Epithelial cell of proximal tubule (primary cell): ENCODE measurements around the gene NFE2L1. TPM values are rescaled to one million over a fixed set of nuclear protein-coding genes. Genes with fewer than 3 reads are reported as not detected.

Experiments used
- DNase-seq: peaks from one replicate; pipeline ENCODE4 v3.0.0-alpha.2; 2011; ENCODE audit warnings: low read depth
- H3K4me3 ChIP-seq: 2 replicates; pipeline ENCODE4 v1.5.1; 2011; ENCODE audit warnings: low read depth, mild to moderate bottlenecking, low read length
- total RNA-seq: library from RNA; depleted of rRNA; stranded (reverse); fragments of >200 nt; gene quantifications from 2 replicates; pipeline ENCODE4 v1.2.3, GENCODE V29; 2015
- TF ChIP-seq, protein P1 (sequence below): conservative IDR thresholded peaks from 2 replicates; pipeline ENCODE4 v1.5.1; 2012; ENCODE audit warnings: low read depth, mild to moderate bottlenecking, low read length

The NFE2L1 gene
- total RNA-seq, 1 donor from 2014 or later = 69.1 TPM

DNA sequence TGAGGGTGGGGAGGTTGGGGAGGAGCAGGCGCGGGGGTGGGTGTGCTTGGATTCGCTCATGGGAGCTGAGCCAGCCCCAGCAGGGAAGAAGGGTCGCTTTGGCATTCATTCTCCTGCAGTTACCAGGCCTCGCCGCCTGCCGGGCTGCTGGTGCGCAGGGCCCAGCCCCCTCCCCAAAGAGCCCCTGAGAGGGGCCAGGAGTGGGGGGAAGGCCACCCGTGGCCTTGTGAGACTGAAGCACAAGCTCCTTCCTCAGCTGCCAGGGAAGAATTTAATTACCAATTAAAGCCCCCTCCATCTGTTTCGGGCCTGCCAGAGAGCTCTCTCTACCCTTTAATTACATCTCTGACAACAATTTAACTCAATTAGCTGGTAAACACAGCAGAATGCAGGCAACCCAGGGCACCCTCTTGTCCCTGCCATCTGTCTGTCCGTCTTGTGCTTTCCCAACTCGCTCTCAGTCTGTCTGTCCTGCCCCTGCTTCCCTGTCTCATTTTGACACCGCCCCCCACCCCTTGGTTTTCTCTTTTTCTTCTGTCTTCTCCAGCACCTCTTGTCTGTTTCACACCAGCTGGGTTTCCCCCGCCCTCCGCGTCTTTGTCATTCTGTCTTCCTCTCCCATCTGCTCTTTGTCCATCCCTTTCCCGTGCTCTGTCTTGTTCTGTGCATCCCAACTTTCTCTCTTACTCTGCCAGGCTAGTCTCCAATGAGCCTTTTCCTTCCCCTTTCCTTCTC is 44.6 kb upstream of the NFE2L1 start:
- DNase-seq = no peak
- TF ChIP-seq, protein P1, sequence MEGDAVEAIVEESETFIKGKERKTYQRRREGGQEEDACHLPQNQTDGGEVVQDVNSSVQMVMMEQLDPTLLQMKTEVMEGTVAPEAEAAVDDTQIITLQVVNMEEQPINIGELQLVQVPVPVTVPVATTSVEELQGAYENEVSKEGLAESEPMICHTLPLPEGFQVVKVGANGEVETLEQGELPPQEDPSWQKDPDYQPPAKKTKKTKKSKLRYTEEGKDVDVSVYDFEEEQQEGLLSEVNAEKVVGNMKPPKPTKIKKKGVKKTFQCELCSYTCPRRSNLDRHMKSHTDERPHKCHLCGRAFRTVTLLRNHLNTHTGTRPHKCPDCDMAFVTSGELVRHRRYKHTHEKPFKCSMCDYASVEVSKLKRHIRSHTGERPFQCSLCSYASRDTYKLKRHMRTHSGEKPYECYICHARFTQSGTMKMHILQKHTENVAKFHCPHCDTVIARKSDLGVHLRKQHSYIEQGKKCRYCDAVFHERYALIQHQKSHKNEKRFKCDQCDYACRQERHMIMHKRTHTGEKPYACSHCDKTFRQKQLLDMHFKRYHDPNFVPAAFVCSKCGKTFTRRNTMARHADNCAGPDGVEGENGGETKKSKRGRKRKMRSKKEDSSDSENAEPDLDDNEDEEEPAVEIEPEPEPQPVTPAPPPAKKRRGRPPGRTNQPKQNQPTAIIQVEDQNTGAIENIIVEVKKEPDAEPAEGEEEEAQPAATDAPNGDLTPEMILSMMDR = no peak
- no peak overlapping the region for H3K4me3 ChIP-seq

DNA sequence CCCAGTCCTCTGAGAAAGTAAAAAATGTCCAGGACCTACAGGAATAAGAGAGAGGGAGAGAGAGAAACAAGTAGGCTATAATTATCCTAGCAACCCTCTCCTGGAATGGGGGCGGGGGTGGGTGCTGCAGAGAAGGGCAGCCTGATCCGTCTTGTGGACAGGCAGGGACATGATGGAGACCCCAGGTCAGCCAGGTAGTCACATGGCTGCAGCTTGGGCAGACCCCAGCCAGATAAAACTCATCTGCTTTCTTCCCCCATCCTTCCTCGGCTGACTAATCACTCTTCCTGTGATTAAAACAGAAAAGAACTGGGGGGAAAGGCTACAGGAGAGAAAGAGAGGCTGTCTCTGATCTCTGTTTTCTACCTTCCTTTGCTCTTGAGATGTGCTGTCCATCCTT is 43.2 kb upstream of the NFE2L1 start:
- H3K4me3 ChIP-seq = no peak overlapping the region
- TF ChIP-seq, protein P1 = no peak
- no peak for DNase-seq

DNA sequence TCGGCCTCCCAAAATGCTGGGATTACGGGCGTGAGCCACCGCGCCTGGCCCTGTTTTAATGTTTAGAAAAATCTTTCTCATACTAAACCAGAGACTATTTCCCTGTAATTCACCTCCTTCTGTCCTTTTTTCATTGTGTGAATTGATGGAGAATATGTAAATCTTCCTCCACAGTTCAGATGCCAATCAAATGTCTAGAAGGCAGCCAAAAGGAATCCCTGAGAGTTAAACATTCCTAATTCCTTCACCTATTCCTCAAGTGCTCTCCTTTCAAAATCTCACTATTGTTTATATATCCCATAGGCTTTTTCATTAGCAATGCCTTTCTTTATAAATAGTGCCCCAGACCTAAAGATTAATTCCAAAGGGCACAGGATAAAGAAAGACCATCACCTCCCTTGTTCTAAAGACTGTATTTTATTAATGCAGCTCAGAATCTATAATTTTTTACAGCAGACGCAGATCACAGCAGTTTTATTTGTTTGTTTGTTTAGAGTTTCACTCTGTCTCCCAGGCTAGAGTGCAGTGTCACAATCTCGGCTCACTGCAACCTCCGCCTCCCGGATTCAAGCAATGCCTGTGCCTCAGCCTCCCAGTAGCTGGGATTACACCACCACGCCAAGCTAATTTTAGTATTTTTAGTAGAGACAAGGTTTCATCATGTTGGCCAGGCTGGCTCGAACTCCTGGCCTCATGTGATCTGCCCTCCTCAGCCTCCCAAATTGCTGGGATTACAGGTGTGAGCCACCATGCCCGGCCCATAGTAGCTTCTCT is 41.0 kb upstream of the NFE2L1 start:
- DNase-seq = no peak
- TF ChIP-seq, protein P1 = no peak
- H3K4me3 ChIP-seq = no peak overlapping the region

DNA sequence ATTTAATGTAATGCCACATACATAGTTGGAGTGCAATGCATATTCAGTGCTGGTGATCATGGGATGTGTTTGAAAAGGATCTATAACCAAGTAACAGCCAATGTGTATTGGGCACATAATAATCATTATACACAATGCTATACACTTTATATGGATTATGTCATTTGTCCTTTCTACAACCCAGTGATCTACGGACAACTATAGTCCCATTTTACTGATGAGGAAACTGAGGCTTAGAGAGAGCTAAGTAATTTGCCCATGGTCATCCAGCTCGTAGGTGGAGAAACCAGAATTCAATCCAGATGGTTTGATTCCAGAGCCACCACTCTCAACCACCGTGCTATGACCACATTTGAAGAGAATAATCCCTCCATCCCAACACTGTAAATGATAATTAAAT is 38.0 kb upstream of the NFE2L1 start:
- TF ChIP-seq, protein P1 = no peak
- no peak overlapping the region for H3K4me3 ChIP-seq
- no peak for DNase-seq

DNA sequence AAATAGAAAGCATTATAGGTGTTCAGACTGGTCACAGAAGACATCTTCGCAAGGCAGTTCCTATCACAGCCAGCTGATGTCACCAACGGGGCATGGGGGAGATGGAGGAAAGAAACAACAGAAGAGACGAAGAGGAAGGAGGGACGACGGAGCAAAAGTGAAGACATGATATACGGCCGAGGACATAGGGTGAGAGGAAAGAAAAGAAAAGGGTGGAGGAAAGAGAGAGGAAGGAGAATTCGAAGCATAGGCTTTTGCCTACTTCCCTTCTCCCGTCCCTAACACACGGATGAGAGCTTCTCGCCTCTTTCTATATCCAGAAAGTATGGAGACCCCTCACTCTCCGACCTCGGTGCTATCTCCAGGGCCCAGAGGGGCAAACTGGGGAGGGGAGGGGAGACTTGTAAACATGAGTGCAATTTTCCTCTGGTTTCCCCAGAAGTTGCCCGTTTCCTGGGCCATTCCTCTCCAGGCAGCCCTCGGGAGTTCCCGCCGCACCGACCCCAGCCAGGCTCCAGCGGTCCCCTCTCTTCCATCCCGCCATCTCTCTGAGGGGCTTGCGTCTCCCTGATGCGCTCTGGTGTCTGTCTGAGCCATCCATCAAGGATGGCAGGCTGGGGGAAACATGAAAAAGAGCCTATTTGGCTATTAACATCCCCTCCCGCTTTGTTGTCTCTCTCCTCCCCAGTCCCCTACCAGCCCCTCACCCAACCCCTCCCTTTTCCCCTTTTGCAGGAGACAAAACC is 36.6 kb upstream of the NFE2L1 start:
- TF ChIP-seq, protein P1 = peak; percentile 61
- H3K4me3 ChIP-seq = peak overlapping the region; percentile 52
- DNase-seq = no peak

DNA sequence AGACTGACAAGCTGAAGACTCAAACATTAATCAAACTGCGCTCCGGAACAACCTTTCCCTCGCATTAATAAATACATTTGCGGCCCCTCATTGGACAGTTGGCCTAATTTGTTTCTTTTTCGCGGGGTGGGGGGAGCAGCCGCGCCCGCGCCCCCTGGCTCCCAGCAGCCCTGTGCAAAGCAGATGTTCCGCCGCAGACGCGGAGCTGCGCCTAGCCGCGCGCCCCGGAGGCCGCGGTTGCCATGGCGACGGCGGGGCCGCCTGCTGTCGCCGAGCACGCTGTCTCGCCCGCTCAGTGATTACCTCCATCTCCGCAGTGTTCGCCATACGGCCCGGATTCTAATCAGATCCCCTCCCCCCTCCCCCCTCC is 36.0 kb upstream of the NFE2L1 start:
- TF ChIP-seq, protein P1 = no peak
- DNase-seq = no peak
- peak overlapping the region; percentile 52 for H3K4me3 ChIP-seq
